GM12891 (cell line): ENCODE results near the gene ATP1B2.

Experiments
- PAX5 ChIP-seq: IDR thresholded peaks from 2 replicates; pipeline ENCODE4 v1.6.1; 2011; ENCODE audit warnings: low read length, moderate library complexity, mild to moderate bottlenecking; ENCODE audit not compliant: insufficient read depth, severe bottlenecking
- POLR2AphosphoS5 ChIP-seq: IDR thresholded peaks from 2 replicates; pipeline ENCODE4 v1.6.1; 2011; ENCODE audit warnings: low read depth, low read length, control low read depth
- SPI1 ChIP-seq: IDR thresholded peaks from 2 replicates; pipeline ENCODE4 v1.6.1; 2011; ENCODE audit warnings: low read depth, low read length, control low read depth

GRCh38 chr17:7612294-7612640 is 38.5 kb upstream of the ATP1B2 start:
- TF ChIP-seq POLR2AphosphoS5 (no peak), SPI1 (no peak), PAX5 (no peak)
